H1 (cell line): Measurements from ENCODE around the gene SPACDR. TPM values are rescaled to one million over a fixed set of nuclear protein-coding genes. Genes with fewer than 3 reads are reported as not detected.

Source experiments
- CTCF ChIA-PET: fragments of 300-600 bp; sonication (Branson Sonifier 250); formaldehyde crosslinking; loops from one replicate; lab custom pipeline; 2021; ENCODE audit not compliant: partially characterized antibody; lab: Charles Lee
- POLR2A ChIA-PET: fragments of 300-600 bp; sonication (Branson Sonifier 250); formaldehyde crosslinking; loops from one replicate; lab custom pipeline; 2021; ENCODE audit warnings: inconsistent platforms; ENCODE audit not compliant: partially characterized antibody; lab: Charles Lee
- DNase-seq, 2 experiments: peaks; one replicate each; pipeline versions ENCODE4 v3.0.0 to v3.0.0-alpha.2; 2010 to 2022; ENCODE audit warnings: low spot score in 2 of 2, low read depth in 1 of 2, mixed read lengths in 1 of 2
- FAIRE-seq: peaks from 2 replicates; lab custom pipeline; 2011; peaks lifted over from hg19 to GRCh38; lab: Jason Lieb, UNC
- H2AFZ ChIP-seq: 2 replicates; pipeline ENCODE4 v1.8.1; 2012; ENCODE audit warnings: low read length, inconsistent platforms
- H2AK5ac ChIP-seq: 2 replicates; pipeline ENCODE4 v1.6.1; 2013; ENCODE audit warnings: low read depth, low read length
- H2BK120ac ChIP-seq: replicated peaks from 2 replicates; pipeline ENCODE3; 2013; ENCODE audit warnings: low read depth, low read length, inconsistent platforms
- H2BK12ac ChIP-seq: 2 replicates; pipeline ENCODE4 v1.6.1; 2013; ENCODE audit warnings: low read depth, low read length
- H2BK15ac ChIP-seq: 2 replicates; pipeline ENCODE4 v1.6.1; 2013; ENCODE audit warnings: low read length
- H2BK20ac ChIP-seq: 2 replicates; pipeline ENCODE4 v1.6.1; 2013; ENCODE audit warnings: low read length
- H2BK5ac ChIP-seq: 2 replicates; pipeline ENCODE4 v1.6.1; 2013; ENCODE audit warnings: low read depth, low read length
- H3K14ac ChIP-seq: 2 replicates; pipeline ENCODE4 v1.6.1; 2013; ENCODE audit warnings: inconsistent platforms; ENCODE audit not compliant: insufficient read length
- H3K18ac ChIP-seq: 2 replicates; pipeline ENCODE4 v1.6.1; 2013; ENCODE audit warnings: low read length; ENCODE audit errors: extremely low read depth
- H3K23ac ChIP-seq: 2 replicates; pipeline ENCODE4 v1.6.1; 2013; ENCODE audit warnings: inconsistent platforms; ENCODE audit not compliant: insufficient read length
- H3K23me2 ChIP-seq: 2 replicates; pipeline ENCODE4 v1.6.1; 2013; ENCODE audit warnings: low read depth, low read length
- H3K27ac ChIP-seq: 2 replicates; pipeline ENCODE4 v1.6.1; 2011; ENCODE audit warnings: low read depth, low read length, inconsistent platforms
- H3K27me3 ChIP-seq, 4 experiments: replicated peaks in 1 of 4; 1 replicate in 1 of 4; 2 replicates in 3 of 4; pipeline versions ENCODE4 v1.6.1 to v1.8.1; 2011 to 2013; ENCODE audit warnings: low read length in 3 of 4, mild to moderate bottlenecking in 3 of 4, inconsistent platforms in 2 of 4, mixed read lengths in 2 of 4, moderate library complexity in 1 of 4; ENCODE audit not compliant: control insufficient read depth in 3 of 4, insufficient read depth in 3 of 4; ENCODE audit errors: extremely low read depth in 1 of 4
- H3K36me3 ChIP-seq, 4 experiments: 2 replicates each; pipeline versions ENCODE4 v1.6.1 to v1.8.1; 2011 to 2013; ENCODE audit warnings: mild to moderate bottlenecking in 4 of 4, low read length in 3 of 4, moderate library complexity in 2 of 4, control low read depth in 1 of 4, inconsistent platforms in 1 of 4; ENCODE audit not compliant: insufficient read depth in 4 of 4, control insufficient read depth in 2 of 4
- H3K4ac ChIP-seq: replicated peaks from 2 replicates; pipeline ENCODE3; 2013; ENCODE audit warnings: low read length, low read depth, mixed read lengths, inconsistent platforms; ENCODE audit not compliant: insufficient read length
- H3K4me1 ChIP-seq, 4 experiments: replicated peaks in 1 of 4; 1 replicate in 1 of 4; 2 replicates in 3 of 4; pipeline versions ENCODE4 v1.6.1 to v1.8.1; 2011 to 2013; ENCODE audit warnings: low read length in 3 of 4, inconsistent platforms in 2 of 4, mixed read lengths in 1 of 4; ENCODE audit not compliant: insufficient read depth in 4 of 4, control insufficient read depth in 3 of 4
- H3K4me2 ChIP-seq, 2 experiments: 2 replicates each; pipeline versions ENCODE4 v1.6.1 to v1.8.1; 2011 to 2013; ENCODE audit warnings: low read depth in 2 of 2, low read length in 2 of 2, control low read depth in 1 of 2, inconsistent platforms in 1 of 2, mild to moderate bottlenecking in 1 of 2; ENCODE audit not compliant: insufficient read depth in 1 of 2
- H3K4me3 ChIP-seq, 4 experiments: fragments of 200-600, 300-600 bp in 1 of 4; sonication (generic), shearing (Covaris generic), sonication (Bioruptor Twin) in 1 of 4; 2 replicates each; pipeline versions ENCODE4 v1.5.1 to v1.8.1; 2011 to 2016; ENCODE audit warnings: low read length in 4 of 4, low read depth in 3 of 4, control low read depth in 2 of 4, inconsistent platforms in 2 of 4, mild to moderate bottlenecking in 2 of 4, mixed read lengths in 1 of 4, moderate library complexity in 1 of 4; ENCODE audit not compliant: insufficient read depth in 2 of 4; ENCODE audit errors: extremely low read depth in 1 of 4
- H3K56ac ChIP-seq: replicated peaks from 2 replicates; pipeline ENCODE3; 2013; ENCODE audit warnings: low read depth, mild to moderate bottlenecking, mixed read lengths, low read length, inconsistent platforms; ENCODE audit not compliant: insufficient read length
- H3K79me1 ChIP-seq: 2 replicates; pipeline ENCODE4 v1.6.1; 2013; ENCODE audit warnings: low read depth, low read length, control low read depth
- H3K79me2 ChIP-seq, 2 experiments: 2 replicates each; pipeline versions ENCODE4 v1.6.1 to v1.8.1; 2012 to 2013; ENCODE audit warnings: low read length in 2 of 2, mild to moderate bottlenecking in 2 of 2, inconsistent platforms in 1 of 2; ENCODE audit not compliant: insufficient read depth in 2 of 2, control insufficient read depth in 1 of 2
- H3K9ac ChIP-seq, 4 experiments: replicated peaks in 1 of 4; 1 replicate in 1 of 4; 2 replicates in 3 of 4; pipeline versions ENCODE4 v1.6.1 to v1.8.1; 2011 to 2013; ENCODE audit warnings: low read depth in 3 of 4, low read length in 3 of 4, control low read depth in 2 of 4, mild to moderate bottlenecking in 2 of 4, moderate library complexity in 2 of 4, inconsistent platforms in 1 of 4; ENCODE audit errors: extremely low read depth in 1 of 4
- H3K9me3 ChIP-seq, 2 experiments: 2 replicates each; pipeline versions ENCODE4 v1.6.1 to v1.8.1; 2012 to 2013; ENCODE audit warnings: mild to moderate bottlenecking in 2 of 2, moderate library complexity in 2 of 2, control low read depth in 1 of 2, inconsistent platforms in 1 of 2, low read depth in 1 of 2, low read length in 1 of 2, mixed read lengths in 1 of 2; ENCODE audit not compliant: insufficient read depth in 2 of 2
- H4K20me1 ChIP-seq, 2 experiments: replicated peaks in 1 of 2; 2 replicates each; pipeline versions ENCODE3 to v1.8.1; 2011 to 2013; ENCODE audit warnings: inconsistent platforms in 2 of 2, low read length in 2 of 2, mild to moderate bottlenecking in 1 of 2; ENCODE audit not compliant: insufficient read depth in 2 of 2, control insufficient read depth in 1 of 2
- H4K5ac ChIP-seq: 2 replicates; pipeline ENCODE4 v1.6.1; 2013; ENCODE audit warnings: low read length, low read depth, mixed read lengths, inconsistent platforms; ENCODE audit not compliant: insufficient read length
- H4K8ac ChIP-seq: 2 replicates; pipeline ENCODE4 v1.8.0; 2013; ENCODE audit warnings: mild to moderate bottlenecking, moderate library complexity, low read length, inconsistent platforms; ENCODE audit not compliant: insufficient read depth; ENCODE audit errors: extremely low read depth
- H4K91ac ChIP-seq: replicated peaks from 2 replicates; pipeline ENCODE3; 2013; ENCODE audit warnings: low read length, mixed read lengths, inconsistent platforms; ENCODE audit not compliant: insufficient read length
- CBX5 ChIP-seq: fragments of 300-800, 300-1000 bp; sonication (generic); IDR thresholded peaks from 2 replicates; pipeline ENCODE4 v1.7.1; 2016; ENCODE audit warnings: antibody characterized with exemption, low read length, low read depth
- JUND ChIP-seq: IDR thresholded peaks from 2 replicates; pipeline ENCODE4 v1.6.1; 2011; ENCODE audit warnings: mild to moderate bottlenecking, improper control_type of control experiment, low read length
- POU5F1 ChIP-seq: IDR thresholded peaks from 2 replicates; pipeline ENCODE4 v1.6.1; 2011; ENCODE audit warnings: low read depth, mild to moderate bottlenecking, low read length, moderate library complexity
- SIX5 ChIP-seq: IDR thresholded peaks from 2 replicates; pipeline ENCODE4 v1.6.1; 2011; ENCODE audit warnings: mild to moderate bottlenecking, low read depth, low read length
- TEAD4 ChIP-seq: IDR thresholded peaks from 2 replicates; pipeline ENCODE4 v1.6.1; 2012; ENCODE audit warnings: low read depth, low read length, inconsistent platforms, mixed read lengths
- ZNF274 ChIP-seq: IDR thresholded peaks from 2 replicates; pipeline ENCODE4 v1.7.0; 2012; ENCODE audit warnings: low read length, borderline replicate concordance; ENCODE audit errors: extremely low read depth
- WGBS, 2 experiments: shearing (Covaris generic) in 1 of 2; methylation state at CpG; one replicate each; pipeline versions ENCODE4 v1.1.6 to v1.1.7; 2013 to 2015; ENCODE audit warnings: low lambda C conversion rate in 2 of 2, mixed read lengths in 2 of 2, inconsistent platforms in 1 of 2, low coverage in 1 of 2, missing lambda C conversion rate in 1 of 2; ENCODE audit not compliant: insufficient replicate concordance in 2 of 2, insufficient coverage in 1 of 2, insufficient read length in 1 of 2; ENCODE audit errors: extremely low coverage in 1 of 2, missing lambda C conversion rate in 1 of 2; 5-methylcytosine and 5-hydroxymethylcytosine counted together
- polyA plus RNA-seq, 7 experiments: library from polyadenylated mRNA; depleted of rRNA in 3 of 7; stranded (reverse) in 5 of 7; unstranded in 2 of 7; fragments of >200 nt in 5 of 7; fragments of 200-250 nt in 2 of 7; gene quantifications; 1 replicate in 5 of 7; 2 replicates in 1 of 7; 4 replicates in 1 of 7; pipeline versions ENCODE4 v1.2.1 to v1.2.3, GENCODE V29; 2011 to 2013; ENCODE audit warnings: missing spikeins in 2 of 7, mixed read lengths in 2 of 7
- total RNA-seq: library from RNA; stranded (reverse); fragmentation: NEBNext Ultra II Directional; extraction: Animal tissue kit (Norgen Biotek cat#: 25700); gene quantifications from 2 replicates; pipeline ENCODE4 v1.2.1, GENCODE V29; 2021
- TF ChIP-seq, protein P1 (sequence below), 3 experiments: IDR thresholded peaks; 1 replicate in 2 of 3; 2 replicates in 1 of 3; pipeline versions ENCODE4 v1.5.1 to v1.6.1; 2011; ENCODE audit warnings: low read length in 3 of 3, mild to moderate bottlenecking in 3 of 3, inconsistent platforms in 2 of 3, low read depth in 1 of 3, moderate library complexity in 1 of 3; ENCODE audit not compliant: insufficient read depth in 1 of 3; ENCODE audit errors: control extremely low read depth in 1 of 3

Gene SPACDR
- total and polyA plus RNA-seq, 2 of the 8 experiments (the other 6 are each of a cell fraction or from before 2014, with no cell fraction given) = 0.26 TPM; not detected in 1

DNA sequence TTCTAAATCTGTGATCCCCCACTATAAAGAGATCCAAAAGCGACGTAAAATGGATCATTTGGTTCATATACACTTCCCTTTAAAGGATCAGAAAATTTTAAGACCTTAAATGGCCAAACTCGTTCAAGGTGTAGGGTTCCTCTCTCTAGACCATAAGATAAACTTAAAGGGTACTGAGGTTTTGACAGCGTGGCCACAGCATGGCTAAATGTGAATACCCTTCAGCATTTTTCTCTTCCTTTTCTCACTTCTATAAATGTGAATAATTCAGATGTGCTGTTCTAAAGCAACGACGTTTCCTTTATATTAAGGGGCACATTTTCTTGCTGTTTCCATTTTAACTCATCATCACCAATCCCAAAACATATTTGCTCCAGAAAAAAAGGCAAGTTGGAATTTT, 40.7 kb downstream of the SPACDR start:
- no peak overlapping the region for H3K18ac ChIP-seq
- H2BK12ac ChIP-seq = no peak overlapping the region
- H3K4me3 ChIP-seq = no peak overlapping the region
- POLR2A ChIA-PET = no interaction called here
- DNase-seq (no peak), FAIRE-seq (no peak)
- H4K91ac ChIP-seq = no peak overlapping the region
- no peak overlapping the region for H2BK5ac ChIP-seq
- H2BK15ac ChIP-seq = no peak overlapping the region
- 77% methylated on average over 6 of the region's 6 CpGs; no CpG with 5 or more reads in 1 of the 2 experiments for WGBS, 2 experiments
- H2AFZ ChIP-seq = no peak overlapping the region
- H3K23ac ChIP-seq = no peak overlapping the region
- no peak overlapping the region for H2BK120ac ChIP-seq
- no peaks in the 10 kb centered on the region for H4K20me1 ChIP-seq
- no peaks in the 10 kb centered on the region for H3K36me3 ChIP-seq
- H3K56ac ChIP-seq = no peak overlapping the region
- H3K27ac ChIP-seq = no peak overlapping the region
- no peaks in the 10 kb centered on the region for H3K79me1 ChIP-seq
- H3K27me3 ChIP-seq = peaks cover 0 to 6% (median 6%) of the 10 kb centered on the region in 4 experiments; a peak in 4 of 7 replicates
- H2AK5ac ChIP-seq = no peak overlapping the region
- H4K5ac ChIP-seq = no peak overlapping the region
- H3K9me3 ChIP-seq = peaks cover 0 to 6% of the 10 kb centered on the region in 2 experiments; a peak in 1 of 4 replicates
- no peak overlapping the region for H3K4ac ChIP-seq
- CTCF ChIA-PET = interaction anchor here (4.2 kb wide), 1 partner anchor 15 kb away, joined by 17 read pairs; no protein-coding TSS in a partner anchor
- H4K8ac ChIP-seq = no peak overlapping the region
- H3K23me2 ChIP-seq = peaks cover under 1% of the 10 kb centered on the region; the same call in 1 of the 2 replicates
- H3K14ac ChIP-seq = no peak overlapping the region
- no peak overlapping the region for H2BK20ac ChIP-seq
- no peaks in the 10 kb centered on the region; a peak in 1 of 7 replicates for H3K4me1 ChIP-seq
- TF ChIP-seq, protein P1, sequence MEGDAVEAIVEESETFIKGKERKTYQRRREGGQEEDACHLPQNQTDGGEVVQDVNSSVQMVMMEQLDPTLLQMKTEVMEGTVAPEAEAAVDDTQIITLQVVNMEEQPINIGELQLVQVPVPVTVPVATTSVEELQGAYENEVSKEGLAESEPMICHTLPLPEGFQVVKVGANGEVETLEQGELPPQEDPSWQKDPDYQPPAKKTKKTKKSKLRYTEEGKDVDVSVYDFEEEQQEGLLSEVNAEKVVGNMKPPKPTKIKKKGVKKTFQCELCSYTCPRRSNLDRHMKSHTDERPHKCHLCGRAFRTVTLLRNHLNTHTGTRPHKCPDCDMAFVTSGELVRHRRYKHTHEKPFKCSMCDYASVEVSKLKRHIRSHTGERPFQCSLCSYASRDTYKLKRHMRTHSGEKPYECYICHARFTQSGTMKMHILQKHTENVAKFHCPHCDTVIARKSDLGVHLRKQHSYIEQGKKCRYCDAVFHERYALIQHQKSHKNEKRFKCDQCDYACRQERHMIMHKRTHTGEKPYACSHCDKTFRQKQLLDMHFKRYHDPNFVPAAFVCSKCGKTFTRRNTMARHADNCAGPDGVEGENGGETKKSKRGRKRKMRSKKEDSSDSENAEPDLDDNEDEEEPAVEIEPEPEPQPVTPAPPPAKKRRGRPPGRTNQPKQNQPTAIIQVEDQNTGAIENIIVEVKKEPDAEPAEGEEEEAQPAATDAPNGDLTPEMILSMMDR (IDR thresholded peaks at IDR 0.05; ENCODE audit: control extremely low read depth in 1 of 3, insufficient read depth in 1 of 3, low read depth in 1 of 3, low read length in 3 of 3) = no peak
- no peak for TF ChIP-seq TEAD4
- TF ChIP-seq JUND = no peak
- no peak for TF ChIP-seq SIX5
- no peak for TF ChIP-seq POU5F1
- TF ChIP-seq ZNF274 = no peak
- no peak for TF ChIP-seq CBX5
- no peak overlapping the region for H3K4me2 ChIP-seq
- H3K9ac ChIP-seq = no peak overlapping the region
- no peaks in the 10 kb centered on the region for H3K79me2 ChIP-seq
